Measurements from ENCODE around the gene CREB3. TPM values are rescaled to one million over a fixed set of nuclear protein-coding genes. Genes with fewer than 3 reads are reported as not detected.

CREB3 gene
- total and polyA plus RNA-seq, 4 donors, result 9.2 to 21.4 (median 18.1) TPM

GRCh38 chr9:35711501-35712428 is 20.7 kb upstream of the CREB3 start (continued):
- TF ChIP-seq HNF4A (conservative IDR thresholded peaks at IDR 0.05) (no peak), FOXA2 (IDR thresholded peaks at IDR 0.05) (no peak), RAD21 (IDR thresholded peaks at IDR 0.05) (no peak)

- no peak for DNase-seq (ENCODE audit: low spot score)
- Histone ChIP-seq H3K4me3 (ENCODE audit: low read depth in 1 of 3, low read length in 3 of 3) (no peak overlapping the region), H3K9me3 (ENCODE audit: control insufficient read depth in 4 of 4, low read length in 3 of 4) (no peaks in the 10 kb centered on the region), H3K27me3 (ENCODE audit: control insufficient read depth in 4 of 4, insufficient read depth in 4 of 4, low read length in 3 of 4) (no peaks in the 10 kb centered on the region), H3K9ac (ENCODE audit: low read depth in 1 of 2, low read length in 2 of 2) (no peak overlapping the region), H3K36me3 (ENCODE audit: control insufficient read depth in 4 of 4, insufficient read depth in 3 of 4, low read depth in 1 of 4, low read length in 3 of 4) (peaks cover 52 to 92% (median 81%) of the 10 kb centered on the region in 4 donors), H3K4me1 (ENCODE audit: control insufficient read depth in 4 of 4, insufficient read depth in 4 of 4, low read length in 3 of 4) (no peaks in the 10 kb centered on the region), H3K27ac (ENCODE audit: low read depth in 1 of 2, low read length in 2 of 2) (no peak overlapping the region)
- 93% methylated on average over 11 of the region's 11 CpGs for WGBS
- TF ChIP-seq ATF3 (IDR thresholded peaks at IDR 0.05) (no peak), NR2F2 (IDR thresholded peaks at IDR 0.05) (no peak), FOXA1 (IDR thresholded peaks at IDR 0.05) (no peak), GABPA (IDR thresholded peaks at IDR 0.05 in 1 of 2, conservative IDR thresholded peaks at IDR 0.05 in 1 of 2) (no peak), RXRA (IDR thresholded peaks at IDR 0.05) (no peak), RAD21 (IDR thresholded peaks at IDR 0.05) (no peak), SP1 (IDR thresholded peaks at IDR 0.05) (no peak), TAF1 (conservative IDR thresholded peaks at IDR 0.05) (no peak), YY1 (IDR thresholded peaks at IDR 0.05) (no peak), FOXA2 (IDR thresholded peaks at IDR 0.05) (no peak), EGR1 (IDR thresholded peaks at IDR 0.05; ENCODE audit: low read depth in 2 of 2) (no peak), JUND (IDR thresholded peaks at IDR 0.05) (no peak), HNF4A (conservative IDR thresholded peaks at IDR 0.05) (no peak)
- TF ChIP-seq, protein P1, sequence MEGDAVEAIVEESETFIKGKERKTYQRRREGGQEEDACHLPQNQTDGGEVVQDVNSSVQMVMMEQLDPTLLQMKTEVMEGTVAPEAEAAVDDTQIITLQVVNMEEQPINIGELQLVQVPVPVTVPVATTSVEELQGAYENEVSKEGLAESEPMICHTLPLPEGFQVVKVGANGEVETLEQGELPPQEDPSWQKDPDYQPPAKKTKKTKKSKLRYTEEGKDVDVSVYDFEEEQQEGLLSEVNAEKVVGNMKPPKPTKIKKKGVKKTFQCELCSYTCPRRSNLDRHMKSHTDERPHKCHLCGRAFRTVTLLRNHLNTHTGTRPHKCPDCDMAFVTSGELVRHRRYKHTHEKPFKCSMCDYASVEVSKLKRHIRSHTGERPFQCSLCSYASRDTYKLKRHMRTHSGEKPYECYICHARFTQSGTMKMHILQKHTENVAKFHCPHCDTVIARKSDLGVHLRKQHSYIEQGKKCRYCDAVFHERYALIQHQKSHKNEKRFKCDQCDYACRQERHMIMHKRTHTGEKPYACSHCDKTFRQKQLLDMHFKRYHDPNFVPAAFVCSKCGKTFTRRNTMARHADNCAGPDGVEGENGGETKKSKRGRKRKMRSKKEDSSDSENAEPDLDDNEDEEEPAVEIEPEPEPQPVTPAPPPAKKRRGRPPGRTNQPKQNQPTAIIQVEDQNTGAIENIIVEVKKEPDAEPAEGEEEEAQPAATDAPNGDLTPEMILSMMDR (IDR thresholded peaks at IDR 0.05; ENCODE audit: low read depth, low read length, missing input control), result no peak
- TF ChIP-seq, protein P2, sequence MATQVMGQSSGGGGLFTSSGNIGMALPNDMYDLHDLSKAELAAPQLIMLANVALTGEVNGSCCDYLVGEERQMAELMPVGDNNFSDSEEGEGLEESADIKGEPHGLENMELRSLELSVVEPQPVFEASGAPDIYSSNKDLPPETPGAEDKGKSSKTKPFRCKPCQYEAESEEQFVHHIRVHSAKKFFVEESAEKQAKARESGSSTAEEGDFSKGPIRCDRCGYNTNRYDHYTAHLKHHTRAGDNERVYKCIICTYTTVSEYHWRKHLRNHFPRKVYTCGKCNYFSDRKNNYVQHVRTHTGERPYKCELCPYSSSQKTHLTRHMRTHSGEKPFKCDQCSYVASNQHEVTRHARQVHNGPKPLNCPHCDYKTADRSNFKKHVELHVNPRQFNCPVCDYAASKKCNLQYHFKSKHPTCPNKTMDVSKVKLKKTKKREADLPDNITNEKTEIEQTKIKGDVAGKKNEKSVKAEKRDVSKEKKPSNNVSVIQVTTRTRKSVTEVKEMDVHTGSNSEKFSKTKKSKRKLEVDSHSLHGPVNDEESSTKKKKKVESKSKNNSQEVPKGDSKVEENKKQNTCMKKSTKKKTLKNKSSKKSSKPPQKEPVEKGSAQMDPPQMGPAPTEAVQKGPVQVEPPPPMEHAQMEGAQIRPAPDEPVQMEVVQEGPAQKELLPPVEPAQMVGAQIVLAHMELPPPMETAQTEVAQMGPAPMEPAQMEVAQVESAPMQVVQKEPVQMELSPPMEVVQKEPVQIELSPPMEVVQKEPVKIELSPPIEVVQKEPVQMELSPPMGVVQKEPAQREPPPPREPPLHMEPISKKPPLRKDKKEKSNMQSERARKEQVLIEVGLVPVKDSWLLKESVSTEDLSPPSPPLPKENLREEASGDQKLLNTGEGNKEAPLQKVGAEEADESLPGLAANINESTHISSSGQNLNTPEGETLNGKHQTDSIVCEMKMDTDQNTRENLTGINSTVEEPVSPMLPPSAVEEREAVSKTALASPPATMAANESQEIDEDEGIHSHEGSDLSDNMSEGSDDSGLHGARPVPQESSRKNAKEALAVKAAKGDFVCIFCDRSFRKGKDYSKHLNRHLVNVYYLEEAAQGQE (IDR thresholded peaks at IDR 0.05), result no peak
These were observed 19.6 kb upstream of the CREB3 start for GRCh38 chr9:35712762-35713400.

Measured in liver (tissue), 9 donors.